Gastrocnemius medialis (tissue), 4 donors: ENCODE results near the gene ZNF366. TPM values are rescaled to one million over a fixed set of nuclear protein-coding genes. Genes with fewer than 3 reads are reported as not detected.
A peak's percentile ranks its signal among the peaks of the same experiment; 100 is the strongest.

ENCODE experiments used
- ATAC-seq, 2 donors: fragments of 150-250 bp; one replicate each; pipeline ENCODE4 v1.9.1; 2016
- DNase-seq, 2 donors: peaks; one replicate each; pipeline ENCODE4 v3.0.0-alpha.2; 2019
- H3K27ac ChIP-seq, 4 donors: fragments of 200-600 bp; sonication (generic); 1 replicate in 1 of 4; 2 replicates in 3 of 4; pipeline ENCODE4 v1.5.1; 2016 to 2018; ENCODE audit warnings: mild to moderate bottlenecking in 2 of 4, moderate library complexity in 1 of 4
- H3K27me3 ChIP-seq, 3 donors: fragments of 200-600 bp; sonication (generic) in 2 of 3; 1 replicate in 1 of 3; 2 replicates in 2 of 3; pipeline versions ENCODE4 v1.5.1 to v1.6.0; 2016 to 2019; ENCODE audit warnings: mild to moderate bottlenecking in 1 of 3, moderate library complexity in 1 of 3
- H3K36me3 ChIP-seq, 2 donors: fragments of 200-600 bp; sonication (generic) in 1 of 2; one replicate each; pipeline ENCODE4 v1.5.1; 2017 to 2018
- H3K4me1 ChIP-seq, 2 donors: fragments of 200-600 bp; sonication (generic) in 1 of 2; one replicate each; pipeline ENCODE4 v1.5.1; 2016 to 2017; ENCODE audit warnings: mild to moderate bottlenecking in 2 of 2
- H3K4me3 ChIP-seq, 4 donors: fragments of 200-600 bp; sonication (generic) in 3 of 4; 1 replicate in 1 of 4; 2 replicates in 3 of 4; pipeline ENCODE4 v1.5.1; 2016 to 2019; ENCODE audit warnings: mild to moderate bottlenecking in 2 of 4
- H3K9me3 ChIP-seq, 3 donors: fragments of 200-600 bp; sonication (generic) in 2 of 3; 1 replicate in 1 of 3; 2 replicates in 2 of 3; pipeline ENCODE4 v1.5.1; 2016 to 2019
- CTCF ChIP-seq, 5 experiments: fragments of 450-650 bp in 3 of 5; fragments of 200-600 bp in 2 of 5; sonication (generic) in 2 of 5; IDR thresholded peaks in 4 of 5; conservative IDR thresholded peaks in 1 of 5; 1 replicate in 4 of 5; 2 replicates in 1 of 5; pipeline ENCODE4 v1.5.1; 2016 to 2019; ENCODE audit warnings: antibody characterized with exemption in 5 of 5, mild to moderate bottlenecking in 3 of 5, moderate library complexity in 3 of 5
- POLR2A ChIP-seq, 2 donors: fragments of 450-650 bp; IDR thresholded peaks; one replicate each; pipeline ENCODE4 v1.6.1; 2017; ENCODE audit warnings: antibody characterized with exemption in 2 of 2, mild to moderate bottlenecking in 2 of 2, moderate library complexity in 2 of 2
- in situ Hi-C, 4 donors: fragments of 200-750 bp; cut with MboI; loops; one replicate each; pipeline versions ENCODE4 v1.15.0 to v1.8.0; 2017; ENCODE audit warnings: low sequenced_read_pairs in 4 of 4
- intact Hi-C: fragments of 100-400 bp; cut with DNase I; formaldehyde crosslinking; loops from one replicate; pipeline ENCODE4 v1.15.1; 2023; ENCODE audit warnings: low total_unique reads
- total RNA-seq, 4 donors: library from RNA; depleted of rRNA; stranded (reverse); fragments of >200 nt; gene quantifications; one replicate each; pipeline versions ENCODE4 v1.1.0 to v1.2.3, GENCODE V29; 2016

ZNF366 gene
- total RNA-seq, 4 donors from 2014 or later, result 2.0 to 5.8 (median 3.0) TPM

- Histone ChIP-seq H3K27ac (peak overlapping the region in 1 of 4 donors; percentile 26), H3K9me3 (no peaks in the 10 kb centered on the region), H3K4me1 (peaks cover 4% of the 10 kb centered on the region in 2 donors), H3K27me3 (no peaks in the 10 kb centered on the region), H3K4me3 (no peak overlapping the region), H3K36me3 (no peaks in the 10 kb centered on the region)
- no peak for TF ChIP-seq CTCF (IDR thresholded peaks at IDR 0.05 in 4 of 5, conservative IDR thresholded peaks at IDR 0.05 in 1 of 5)
- TF ChIP-seq POLR2A (IDR thresholded peaks at IDR 0.05), result no peak
- peak in 1 of 2 donors; percentile 55 for ATAC-seq
- in situ Hi-C loops (loop anchor here in 2 of 4 donors (25.0 kb wide), 1 partner anchor 404 kb away; no protein-coding TSS in a partner anchor), intact Hi-C loops (no loop called here)
- no peak for DNase-seq
Measured at GRCh38 chr5:72541501-72542225, 34.5 kb upstream of the ZNF366 start.

DNA sequence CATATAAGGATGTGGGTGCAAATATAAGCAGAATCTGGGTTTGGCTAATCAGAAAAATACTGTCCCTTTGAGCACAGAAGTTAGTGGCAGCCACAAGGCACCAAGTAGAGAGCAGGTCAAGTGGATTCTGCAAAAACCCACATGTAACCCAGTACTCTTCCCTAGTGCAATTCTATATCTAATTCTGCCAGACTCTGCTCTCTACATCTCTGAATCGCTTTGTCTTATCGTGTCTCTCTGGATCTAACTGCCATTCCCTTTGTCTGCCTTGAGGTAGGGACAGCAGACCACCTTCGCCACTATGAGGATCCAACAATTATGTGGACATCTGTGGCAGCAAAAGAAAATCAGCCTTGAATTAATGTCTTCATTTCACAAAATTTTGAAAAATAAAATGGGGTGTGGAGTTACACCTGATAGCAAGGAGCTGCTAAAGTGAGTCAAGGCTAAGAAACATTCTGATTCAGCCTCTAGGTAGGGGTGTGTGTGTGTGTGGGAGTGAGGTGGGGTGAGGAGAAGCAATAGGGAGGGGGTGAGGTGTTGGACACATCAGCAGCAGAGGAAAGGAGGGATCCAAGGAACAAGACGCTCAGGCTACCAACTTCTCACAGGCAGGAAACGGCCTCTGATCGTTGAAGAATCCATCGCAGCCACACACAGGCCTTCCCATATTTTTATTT is 33.7 kb upstream of the ZNF366 start:
- no peak for TF ChIP-seq POLR2A (IDR thresholded peaks at IDR 0.05)

DNA sequence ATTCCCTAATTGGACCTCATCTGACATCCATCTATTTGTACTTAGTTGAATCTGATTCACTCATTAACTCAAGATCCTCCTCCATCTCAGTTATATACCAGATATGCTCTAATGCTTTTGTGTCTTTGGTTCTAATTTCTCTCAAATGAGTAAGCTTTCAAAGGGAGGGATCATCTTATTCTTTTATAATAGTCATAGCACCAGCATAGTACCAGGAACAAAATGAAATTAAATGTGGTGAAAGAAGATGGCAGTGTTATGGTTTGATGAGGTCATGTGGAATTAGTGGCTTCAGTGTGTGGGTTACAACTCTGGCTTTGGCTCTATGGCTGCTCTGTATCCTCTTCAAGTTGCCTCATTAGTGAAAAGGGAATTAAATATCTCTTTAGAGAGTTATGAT is 32.5 kb upstream of the ZNF366 start:
- intact Hi-C loops, result no loop called here

More for the DNA sequence above, 33.7 kb upstream of the ZNF366 start:
- Histone ChIP-seq H3K9me3 (no peaks in the 10 kb centered on the region), H3K4me1 (peaks cover 4% of the 10 kb centered on the region in 2 donors), H3K36me3 (no peaks in the 10 kb centered on the region), H3K27ac (peak overlapping the region in 1 of 4 donors; percentile 26), H3K4me3 (no peak overlapping the region), H3K27me3 (no peaks in the 10 kb centered on the region)
- ATAC-seq, result no peak
- intact Hi-C loops, result no loop called here
- DNase-seq, result no peak
- in situ Hi-C loops, result loop anchor here in 2 of 4 donors (25.0 kb wide), 1 partner anchor 404 kb away; no protein-coding TSS in a partner anchor

DNA sequence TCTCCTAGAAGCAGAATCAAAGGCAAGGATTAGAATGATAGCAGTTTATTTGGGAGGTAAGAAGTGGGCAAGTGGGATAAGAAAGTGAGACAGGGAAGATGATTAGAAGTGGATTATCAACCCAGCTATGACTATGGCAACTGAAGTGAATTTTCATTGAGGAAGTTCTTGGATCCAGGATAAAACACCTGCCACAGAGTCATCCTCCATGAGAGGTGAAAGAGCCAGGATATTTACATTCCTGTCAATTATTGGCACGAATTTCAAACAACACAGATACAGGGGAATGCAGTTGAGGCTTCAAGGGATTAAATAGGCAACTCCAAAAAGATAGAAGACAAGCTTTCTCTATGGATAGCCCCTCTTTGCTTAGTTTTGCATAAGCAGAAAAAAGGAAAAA is 31.8 kb upstream of the ZNF366 start:
- peaks cover 4% of the 10 kb centered on the region in 2 donors for H3K4me1 ChIP-seq
- no peak for DNase-seq
- no peak for ATAC-seq
- TF ChIP-seq CTCF (IDR thresholded peaks at IDR 0.05 in 4 of 5, conservative IDR thresholded peaks at IDR 0.05 in 1 of 5) (no peak), POLR2A (IDR thresholded peaks at IDR 0.05) (no peak)
- H3K36me3 ChIP-seq, result no peaks in the 10 kb centered on the region
- no peaks in the 10 kb centered on the region for H3K27me3 ChIP-seq
- in situ Hi-C loops, result loop anchor here in 2 of 4 donors (25.0 kb wide), 1 partner anchor 402 kb away; no protein-coding TSS in a partner anchor
- no peak overlapping the region for H3K4me3 ChIP-seq
- no peak overlapping the region for H3K27ac ChIP-seq
- H3K9me3 ChIP-seq, result no peaks in the 10 kb centered on the region
- intact Hi-C loops, result no loop called here

More for the DNA sequence above, 32.5 kb upstream of the ZNF366 start:
- DNase-seq (no peak), ATAC-seq (no peak)
- in situ Hi-C loops, result loop anchor here in 2 of 4 donors (25.0 kb wide), 1 partner anchor 402 kb away; no protein-coding TSS in a partner anchor
- TF ChIP-seq POLR2A (IDR thresholded peaks at IDR 0.05) (no peak), CTCF (IDR thresholded peaks at IDR 0.05 in 4 of 5, conservative IDR thresholded peaks at IDR 0.05 in 1 of 5) (no peak)
- no peak overlapping the region for H3K4me3 ChIP-seq
- H3K4me1 ChIP-seq, result peaks cover 4% of the 10 kb centered on the region in 2 donors
- no peaks in the 10 kb centered on the region for H3K27me3 ChIP-seq
- no peak overlapping the region for H3K27ac ChIP-seq
- H3K36me3 ChIP-seq, result no peaks in the 10 kb centered on the region
- no peaks in the 10 kb centered on the region for H3K9me3 ChIP-seq

DNA sequence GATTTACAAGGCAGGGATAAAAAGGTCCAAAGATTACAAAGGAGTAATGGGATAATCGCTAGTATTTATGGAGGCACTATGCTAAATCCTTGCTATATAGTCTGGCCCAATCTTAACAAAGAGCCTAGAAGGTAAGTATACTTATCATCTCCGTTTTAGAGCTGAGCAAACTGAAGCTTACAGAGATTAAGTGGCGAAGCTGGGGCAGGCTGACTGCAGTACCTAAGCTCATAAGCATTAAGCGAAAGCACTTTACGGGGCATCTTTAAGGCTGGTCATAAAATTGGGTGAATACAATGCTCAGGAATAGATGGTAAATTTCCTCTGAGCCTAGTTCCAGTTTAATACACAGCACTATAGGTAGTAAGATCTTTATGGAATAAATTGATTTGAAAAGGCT is 30.0 kb upstream of the ZNF366 start:
- H3K36me3 ChIP-seq, result no peaks in the 10 kb centered on the region
- H3K9me3 ChIP-seq, result no peaks in the 10 kb centered on the region
- H3K27ac ChIP-seq, result no peak overlapping the region
- TF ChIP-seq POLR2A (IDR thresholded peaks at IDR 0.05) (no peak), CTCF (IDR thresholded peaks at IDR 0.05 in 4 of 5, conservative IDR thresholded peaks at IDR 0.05 in 1 of 5) (no peak)
- no peak for DNase-seq
- no peak for ATAC-seq
- intact Hi-C loops (no loop called here), in situ Hi-C loops (loop anchor here in 2 of 4 donors (25.0 kb wide), 1 partner anchor 400 kb away; no protein-coding TSS in a partner anchor)
- no peaks in the 10 kb centered on the region for H3K27me3 ChIP-seq
- no peak overlapping the region for H3K4me3 ChIP-seq
- peaks cover 4% of the 10 kb centered on the region in 2 donors for H3K4me1 ChIP-seq
